H1 (cell line): Measurements from ENCODE around the gene LSM3. TPM values are rescaled to one million over a fixed set of nuclear protein-coding genes. Genes with fewer than 3 reads are reported as not detected.

Source experiments
- CTCF ChIA-PET: fragments of 300-600 bp; sonication (Branson Sonifier 250); formaldehyde crosslinking; loops from one replicate; lab custom pipeline; 2021; ENCODE audit not compliant: partially characterized antibody; lab: Charles Lee
- POLR2A ChIA-PET: fragments of 300-600 bp; sonication (Branson Sonifier 250); formaldehyde crosslinking; loops from one replicate; lab custom pipeline; 2021; ENCODE audit warnings: inconsistent platforms; ENCODE audit not compliant: partially characterized antibody; lab: Charles Lee
- DNase-seq, 2 experiments: peaks; one replicate each; pipeline versions ENCODE4 v3.0.0 to v3.0.0-alpha.2; 2010 to 2022; ENCODE audit warnings: low spot score in 2 of 2, low read depth in 1 of 2, mixed read lengths in 1 of 2
- FAIRE-seq: peaks from 2 replicates; lab custom pipeline; 2011; peaks lifted over from hg19 to GRCh38; lab: Jason Lieb, UNC
- H2AFZ ChIP-seq: 2 replicates; pipeline ENCODE4 v1.8.1; 2012; ENCODE audit warnings: low read length, inconsistent platforms
- H2AK5ac ChIP-seq: 2 replicates; pipeline ENCODE4 v1.6.1; 2013; ENCODE audit warnings: low read depth, low read length
- H2BK120ac ChIP-seq: replicated peaks from 2 replicates; pipeline ENCODE3; 2013; ENCODE audit warnings: low read depth, low read length, inconsistent platforms
- H2BK12ac ChIP-seq: 2 replicates; pipeline ENCODE4 v1.6.1; 2013; ENCODE audit warnings: low read depth, low read length
- H2BK15ac ChIP-seq: 2 replicates; pipeline ENCODE4 v1.6.1; 2013; ENCODE audit warnings: low read length
- H2BK20ac ChIP-seq: 2 replicates; pipeline ENCODE4 v1.6.1; 2013; ENCODE audit warnings: low read length
- H2BK5ac ChIP-seq: 2 replicates; pipeline ENCODE4 v1.6.1; 2013; ENCODE audit warnings: low read depth, low read length
- H3K14ac ChIP-seq: 2 replicates; pipeline ENCODE4 v1.6.1; 2013; ENCODE audit warnings: inconsistent platforms; ENCODE audit not compliant: insufficient read length
- H3K18ac ChIP-seq: 2 replicates; pipeline ENCODE4 v1.6.1; 2013; ENCODE audit warnings: low read length; ENCODE audit errors: extremely low read depth
- H3K23ac ChIP-seq: 2 replicates; pipeline ENCODE4 v1.6.1; 2013; ENCODE audit warnings: inconsistent platforms; ENCODE audit not compliant: insufficient read length
- H3K23me2 ChIP-seq: 2 replicates; pipeline ENCODE4 v1.6.1; 2013; ENCODE audit warnings: low read depth, low read length
- H3K27ac ChIP-seq: 2 replicates; pipeline ENCODE4 v1.6.1; 2011; ENCODE audit warnings: low read depth, low read length, inconsistent platforms
- H3K27me3 ChIP-seq, 4 experiments: replicated peaks in 1 of 4; 1 replicate in 1 of 4; 2 replicates in 3 of 4; pipeline versions ENCODE4 v1.6.1 to v1.8.1; 2011 to 2013; ENCODE audit warnings: low read length in 3 of 4, mild to moderate bottlenecking in 3 of 4, inconsistent platforms in 2 of 4, mixed read lengths in 2 of 4, moderate library complexity in 1 of 4; ENCODE audit not compliant: control insufficient read depth in 3 of 4, insufficient read depth in 3 of 4; ENCODE audit errors: extremely low read depth in 1 of 4
- H3K36me3 ChIP-seq, 4 experiments: 2 replicates each; pipeline versions ENCODE4 v1.6.1 to v1.8.1; 2011 to 2013; ENCODE audit warnings: mild to moderate bottlenecking in 4 of 4, low read length in 3 of 4, moderate library complexity in 2 of 4, control low read depth in 1 of 4, inconsistent platforms in 1 of 4; ENCODE audit not compliant: insufficient read depth in 4 of 4, control insufficient read depth in 2 of 4
- H3K4ac ChIP-seq: replicated peaks from 2 replicates; pipeline ENCODE3; 2013; ENCODE audit warnings: low read length, low read depth, mixed read lengths, inconsistent platforms; ENCODE audit not compliant: insufficient read length
- H3K4me1 ChIP-seq, 4 experiments: replicated peaks in 1 of 4; 1 replicate in 1 of 4; 2 replicates in 3 of 4; pipeline versions ENCODE4 v1.6.1 to v1.8.1; 2011 to 2013; ENCODE audit warnings: low read length in 3 of 4, inconsistent platforms in 2 of 4, mixed read lengths in 1 of 4; ENCODE audit not compliant: insufficient read depth in 4 of 4, control insufficient read depth in 3 of 4
- H3K4me2 ChIP-seq, 2 experiments: 2 replicates each; pipeline versions ENCODE4 v1.6.1 to v1.8.1; 2011 to 2013; ENCODE audit warnings: low read depth in 2 of 2, low read length in 2 of 2, control low read depth in 1 of 2, inconsistent platforms in 1 of 2, mild to moderate bottlenecking in 1 of 2; ENCODE audit not compliant: insufficient read depth in 1 of 2
- H3K4me3 ChIP-seq, 4 experiments: fragments of 200-600, 300-600 bp in 1 of 4; sonication (generic), shearing (Covaris generic), sonication (Bioruptor Twin) in 1 of 4; 2 replicates each; pipeline versions ENCODE4 v1.5.1 to v1.8.1; 2011 to 2016; ENCODE audit warnings: low read length in 4 of 4, low read depth in 3 of 4, control low read depth in 2 of 4, inconsistent platforms in 2 of 4, mild to moderate bottlenecking in 2 of 4, mixed read lengths in 1 of 4, moderate library complexity in 1 of 4; ENCODE audit not compliant: insufficient read depth in 2 of 4; ENCODE audit errors: extremely low read depth in 1 of 4
- H3K56ac ChIP-seq: replicated peaks from 2 replicates; pipeline ENCODE3; 2013; ENCODE audit warnings: low read depth, mild to moderate bottlenecking, mixed read lengths, low read length, inconsistent platforms; ENCODE audit not compliant: insufficient read length
- H3K79me1 ChIP-seq: 2 replicates; pipeline ENCODE4 v1.6.1; 2013; ENCODE audit warnings: low read depth, low read length, control low read depth
- H3K79me2 ChIP-seq, 2 experiments: 2 replicates each; pipeline versions ENCODE4 v1.6.1 to v1.8.1; 2012 to 2013; ENCODE audit warnings: low read length in 2 of 2, mild to moderate bottlenecking in 2 of 2, inconsistent platforms in 1 of 2; ENCODE audit not compliant: insufficient read depth in 2 of 2, control insufficient read depth in 1 of 2
- H3K9ac ChIP-seq, 4 experiments: replicated peaks in 1 of 4; 1 replicate in 1 of 4; 2 replicates in 3 of 4; pipeline versions ENCODE4 v1.6.1 to v1.8.1; 2011 to 2013; ENCODE audit warnings: low read depth in 3 of 4, low read length in 3 of 4, control low read depth in 2 of 4, mild to moderate bottlenecking in 2 of 4, moderate library complexity in 2 of 4, inconsistent platforms in 1 of 4; ENCODE audit errors: extremely low read depth in 1 of 4
- H3K9me3 ChIP-seq, 2 experiments: 2 replicates each; pipeline versions ENCODE4 v1.6.1 to v1.8.1; 2012 to 2013; ENCODE audit warnings: mild to moderate bottlenecking in 2 of 2, moderate library complexity in 2 of 2, control low read depth in 1 of 2, inconsistent platforms in 1 of 2, low read depth in 1 of 2, low read length in 1 of 2, mixed read lengths in 1 of 2; ENCODE audit not compliant: insufficient read depth in 2 of 2
- H4K20me1 ChIP-seq, 2 experiments: replicated peaks in 1 of 2; 2 replicates each; pipeline versions ENCODE3 to v1.8.1; 2011 to 2013; ENCODE audit warnings: inconsistent platforms in 2 of 2, low read length in 2 of 2, mild to moderate bottlenecking in 1 of 2; ENCODE audit not compliant: insufficient read depth in 2 of 2, control insufficient read depth in 1 of 2
- H4K5ac ChIP-seq: 2 replicates; pipeline ENCODE4 v1.6.1; 2013; ENCODE audit warnings: low read length, low read depth, mixed read lengths, inconsistent platforms; ENCODE audit not compliant: insufficient read length
- H4K8ac ChIP-seq: 2 replicates; pipeline ENCODE4 v1.8.0; 2013; ENCODE audit warnings: mild to moderate bottlenecking, moderate library complexity, low read length, inconsistent platforms; ENCODE audit not compliant: insufficient read depth; ENCODE audit errors: extremely low read depth
- H4K91ac ChIP-seq: replicated peaks from 2 replicates; pipeline ENCODE3; 2013; ENCODE audit warnings: low read length, mixed read lengths, inconsistent platforms; ENCODE audit not compliant: insufficient read length
- BRCA1 ChIP-seq: IDR thresholded peaks from 2 replicates; pipeline ENCODE4 v1.6.1; 2012; ENCODE audit warnings: low read depth, low read length, improper control_type of control experiment
- CEBPB ChIP-seq: IDR thresholded peaks from 2 replicates; pipeline ENCODE4 v1.6.1; 2012; ENCODE audit warnings: low read depth, low read length
- KDM1A ChIP-seq: fragments of 200-600, 300-600 bp; sonication (generic); IDR thresholded peaks from 2 replicates; pipeline ENCODE4 v1.7.1; 2016; ENCODE audit warnings: mild to moderate bottlenecking, low read length, borderline replicate concordance
- RBBP5 ChIP-seq: IDR thresholded peaks from 2 replicates; pipeline ENCODE4 v1.7.1; 2012; ENCODE audit warnings: low read depth, mild to moderate bottlenecking, inconsistent platforms, low read length, moderate library complexity, borderline replicate concordance
- RFX5 ChIP-seq: IDR thresholded peaks from 2 replicates; pipeline ENCODE4 v1.6.1; 2011; ENCODE audit warnings: low read depth, low read length, improper control_type of control experiment, borderline replicate concordance
- RXRA ChIP-seq: IDR thresholded peaks from 2 replicates; pipeline ENCODE4 v1.6.1; 2011; ENCODE audit warnings: low read depth, mild to moderate bottlenecking, low read length, moderate library complexity; ENCODE audit not compliant: insufficient read depth
- SRF ChIP-seq: IDR thresholded peaks from 2 replicates; pipeline ENCODE4 v1.6.1; 2011; ENCODE audit warnings: mild to moderate bottlenecking, low read depth, low read length, moderate library complexity
- TCF12 ChIP-seq: IDR thresholded peaks from 2 replicates; pipeline ENCODE4 v1.6.1; 2011; ENCODE audit warnings: low read depth, mild to moderate bottlenecking, low read length
- TEAD4 ChIP-seq: IDR thresholded peaks from 2 replicates; pipeline ENCODE4 v1.6.1; 2012; ENCODE audit warnings: low read depth, low read length, inconsistent platforms, mixed read lengths
- WGBS, 2 experiments: shearing (Covaris generic) in 1 of 2; methylation state at CpG; one replicate each; pipeline versions ENCODE4 v1.1.6 to v1.1.7; 2013 to 2015; ENCODE audit warnings: low lambda C conversion rate in 2 of 2, mixed read lengths in 2 of 2, inconsistent platforms in 1 of 2, low coverage in 1 of 2, missing lambda C conversion rate in 1 of 2; ENCODE audit not compliant: insufficient replicate concordance in 2 of 2, insufficient coverage in 1 of 2, insufficient read length in 1 of 2; ENCODE audit errors: extremely low coverage in 1 of 2, missing lambda C conversion rate in 1 of 2; 5-methylcytosine and 5-hydroxymethylcytosine counted together
- polyA plus RNA-seq, 7 experiments: library from polyadenylated mRNA; depleted of rRNA in 3 of 7; stranded (reverse) in 5 of 7; unstranded in 2 of 7; fragments of >200 nt in 5 of 7; fragments of 200-250 nt in 2 of 7; gene quantifications; 1 replicate in 5 of 7; 2 replicates in 1 of 7; 4 replicates in 1 of 7; pipeline versions ENCODE4 v1.2.1 to v1.2.3, GENCODE V29; 2011 to 2013; ENCODE audit warnings: missing spikeins in 2 of 7, mixed read lengths in 2 of 7
- total RNA-seq: library from RNA; stranded (reverse); fragmentation: NEBNext Ultra II Directional; extraction: Animal tissue kit (Norgen Biotek cat#: 25700); gene quantifications from 2 replicates; pipeline ENCODE4 v1.2.1, GENCODE V29; 2021

The LSM3 gene
- total and polyA plus RNA-seq, 2 of the 8 experiments (the other 6 are each of a cell fraction or from before 2014, with no cell fraction given), result 7.1 to 25.4 TPM

- no peaks in the 10 kb centered on the region for H3K79me1 ChIP-seq
- H4K20me1 ChIP-seq, result no peaks in the 10 kb centered on the region
- WGBS, 2 experiments, result 73% methylated on average over 4 of the region's 4 CpGs; no CpG with 5 or more reads in 1 of the 2 experiments
- TF ChIP-seq RFX5 (no peak), RXRA (no peak), SRF (no peak), TCF12 (no peak), CEBPB (no peak), TEAD4 (no peak), RBBP5 (no peak), KDM1A (no peak), BRCA1 (no peak)
- H2BK20ac ChIP-seq, result no peak overlapping the region
- H3K27me3 ChIP-seq, result no peaks in the 10 kb centered on the region
- H3K9ac ChIP-seq, result no peak overlapping the region
- no peaks in the 10 kb centered on the region for H3K4me1 ChIP-seq
- no peak overlapping the region for H2BK12ac ChIP-seq
- no peak overlapping the region for H3K4me3 ChIP-seq
- no peak overlapping the region for H3K56ac ChIP-seq
- no peak overlapping the region for H4K8ac ChIP-seq
- no peak overlapping the region for H3K4ac ChIP-seq
- no peaks in the 10 kb centered on the region for H3K79me2 ChIP-seq
- H2BK15ac ChIP-seq, result no peak overlapping the region
- H3K18ac ChIP-seq, result no peak overlapping the region
- POLR2A ChIA-PET, result no interaction called here
- DNase-seq, result no peak
- CTCF ChIA-PET, result interaction anchor here (0.6 to 2.3 kb wide), 9 partner anchors 12 to 308 kb away, joined by 3 to 8 read pairs (median 5); no protein-coding TSS in a partner anchor
- no peak overlapping the region for H2AK5ac ChIP-seq
- H3K9me3 ChIP-seq, result peaks cover 4 to 6% of the 10 kb centered on the region in 2 experiments; a peak in 1 of 4 replicates
- no peak overlapping the region for H2BK5ac ChIP-seq
- no peaks in the 10 kb centered on the region for H3K36me3 ChIP-seq
- no peak overlapping the region for H4K5ac ChIP-seq
- no peaks in the 10 kb centered on the region for H3K23me2 ChIP-seq
- H3K4me2 ChIP-seq, result no peak overlapping the region
- H4K91ac ChIP-seq, result no peak overlapping the region
- no peak overlapping the region for H2BK120ac ChIP-seq
- H3K27ac ChIP-seq, result no peak overlapping the region
- H2AFZ ChIP-seq, result no peak overlapping the region
- FAIRE-seq, result no peak
- H3K14ac ChIP-seq, result no peak overlapping the region
- H3K23ac ChIP-seq, result no peak overlapping the region
Observed at GRCh38 chr3:14235003-14235911, 56.6 kb downstream of the LSM3 start.
